Esophagus muscularis mucosa (tissue), 4 donors: ENCODE results near the gene ENO3. TPM values are rescaled to one million over a fixed set of nuclear protein-coding genes. Genes with fewer than 3 reads are reported as not detected.

ENCODE experiments used
- DNase-seq: peaks from one replicate; pipeline ENCODE4 v3.0.0-alpha.2; 2017; ENCODE audit errors: extremely low spot score
- H3K27ac ChIP-seq, 4 donors: fragments of 200-600 bp; sonication (generic); replicated peaks in 1 of 4; 1 replicate in 3 of 4; 2 replicates in 1 of 4; pipeline ENCODE4 v1.5.1; 2016 to 2019; ENCODE audit warnings: mild to moderate bottlenecking in 1 of 4
- H3K27me3 ChIP-seq, 4 donors: fragments of 200-600 bp; sonication (generic); one replicate each; pipeline versions ENCODE4 v1.5.1 to v1.6.0; 2016 to 2019
- H3K36me3 ChIP-seq, 4 donors: fragments of 200-600 bp; sonication (generic); one replicate each; pipeline ENCODE4 v1.5.1; 2016 to 2019
- H3K4me1 ChIP-seq, 4 donors: fragments of 200-600 bp; sonication (generic); one replicate each; pipeline ENCODE4 v1.5.1; 2016 to 2019
- H3K4me3 ChIP-seq, 4 donors: fragments of 200-600 bp; sonication (generic); 1 replicate in 2 of 4; 2 replicates in 2 of 4; pipeline ENCODE4 v1.5.1; 2016 to 2019; ENCODE audit warnings: mild to moderate bottlenecking in 4 of 4, moderate library complexity in 1 of 4
- H3K9me3 ChIP-seq, 4 donors: fragments of 200-600 bp; sonication (generic); 1 replicate in 3 of 4; 2 replicates in 1 of 4; pipeline ENCODE4 v1.5.1; 2016 to 2019
- EP300 ChIP-seq: sonication (generic); formaldehyde crosslinking; IDR thresholded peaks from one replicate; pipeline ENCODE4 v1.6.1; 2017; ENCODE audit warnings: antibody characterized with exemption
- POLR2A ChIP-seq: fragments of 450-650 bp; IDR thresholded peaks from one replicate; pipeline ENCODE4 v1.6.1; 2017; ENCODE audit warnings: antibody characterized with exemption, moderate library complexity, mild to moderate bottlenecking, low read depth
- POLR2AphosphoS5 ChIP-seq, 2 donors: sonication (generic); formaldehyde crosslinking; IDR thresholded peaks; one replicate each; pipeline ENCODE4 v1.6.1; 2017; ENCODE audit warnings: antibody characterized with exemption in 2 of 2
- WGBS: methylation state at CpG from one replicate; pipeline ENCODE4 v1.1.5; 2018; 5-methylcytosine and 5-hydroxymethylcytosine counted together
- intact Hi-C: fragments of 100-400 bp; cut with DNase I; formaldehyde crosslinking; loops from one replicate; pipeline ENCODE4 v1.15.1; 2023
- total RNA-seq, 4 donors: library from RNA; depleted of rRNA; stranded (reverse); fragments of >200 nt; gene quantifications; one replicate each; pipeline versions ENCODE4 v1.1.0 to v1.2.1, GENCODE V29; 2016
- TF ChIP-seq, protein P1 (sequence below), 3 experiments: fragments of 200-600 bp in 2 of 3; fragments of 450-650 bp in 1 of 3; sonication (generic) in 2 of 3; IDR thresholded peaks; one replicate each; pipeline ENCODE4 v1.5.1; 2017 to 2019; ENCODE audit warnings: antibody characterized with exemption in 3 of 3, mild to moderate bottlenecking in 2 of 3, moderate library complexity in 1 of 3

Gene ENO3
- total RNA-seq, 4 donors from 2014 or later: 1.2 to 7.2 (median 2.1) TPM

DNA sequence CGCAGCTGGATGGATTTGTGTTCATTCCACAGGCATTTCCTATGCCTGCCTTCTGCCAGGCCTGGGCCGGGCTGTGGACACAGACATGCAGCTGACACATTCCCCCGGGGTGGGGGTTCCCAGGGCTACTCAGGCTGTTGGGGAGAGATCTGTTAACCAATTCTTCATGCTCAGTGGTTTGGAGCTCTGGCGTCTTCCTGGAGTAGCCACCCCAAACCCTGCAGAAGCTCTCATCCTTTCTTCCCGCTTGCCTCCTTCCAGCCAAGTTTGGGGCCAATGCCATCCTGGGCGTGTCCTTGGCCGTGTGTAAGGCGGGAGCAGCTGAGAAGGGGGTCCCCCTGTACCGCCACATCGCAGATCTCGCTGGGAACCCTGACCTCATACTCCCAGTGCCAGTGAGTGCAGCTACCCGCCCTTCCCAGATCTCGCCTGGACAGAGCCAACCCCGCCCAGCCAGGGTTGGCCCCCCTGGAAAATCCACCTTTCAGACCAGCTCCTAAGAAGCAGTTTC lies 2.6 kb downstream of the ENO3 start:
- H3K36me3 ChIP-seq: peaks cover 0 to 15% (median 7%) of the 10 kb centered on the region in 4 donors
- no peak for DNase-seq
- intact Hi-C loops: no loop called here
- no peak overlapping the region for H3K4me3 ChIP-seq
- peaks cover 19 to 36% (median 29%) of the 10 kb centered on the region in 4 donors for H3K4me1 ChIP-seq
- no peak overlapping the region for H3K27ac ChIP-seq
- H3K9me3 ChIP-seq: no peaks in the 10 kb centered on the region
- no peaks in the 10 kb centered on the region for H3K27me3 ChIP-seq
- 75% methylated on average over 14 of the region's 14 CpGs for WGBS
- TF ChIP-seq EP300 (no peak), POLR2AphosphoS5 (IDR thresholded peaks at IDR 0.05) (no peak), POLR2A (no peak)
- TF ChIP-seq, protein P1, sequence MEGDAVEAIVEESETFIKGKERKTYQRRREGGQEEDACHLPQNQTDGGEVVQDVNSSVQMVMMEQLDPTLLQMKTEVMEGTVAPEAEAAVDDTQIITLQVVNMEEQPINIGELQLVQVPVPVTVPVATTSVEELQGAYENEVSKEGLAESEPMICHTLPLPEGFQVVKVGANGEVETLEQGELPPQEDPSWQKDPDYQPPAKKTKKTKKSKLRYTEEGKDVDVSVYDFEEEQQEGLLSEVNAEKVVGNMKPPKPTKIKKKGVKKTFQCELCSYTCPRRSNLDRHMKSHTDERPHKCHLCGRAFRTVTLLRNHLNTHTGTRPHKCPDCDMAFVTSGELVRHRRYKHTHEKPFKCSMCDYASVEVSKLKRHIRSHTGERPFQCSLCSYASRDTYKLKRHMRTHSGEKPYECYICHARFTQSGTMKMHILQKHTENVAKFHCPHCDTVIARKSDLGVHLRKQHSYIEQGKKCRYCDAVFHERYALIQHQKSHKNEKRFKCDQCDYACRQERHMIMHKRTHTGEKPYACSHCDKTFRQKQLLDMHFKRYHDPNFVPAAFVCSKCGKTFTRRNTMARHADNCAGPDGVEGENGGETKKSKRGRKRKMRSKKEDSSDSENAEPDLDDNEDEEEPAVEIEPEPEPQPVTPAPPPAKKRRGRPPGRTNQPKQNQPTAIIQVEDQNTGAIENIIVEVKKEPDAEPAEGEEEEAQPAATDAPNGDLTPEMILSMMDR (IDR thresholded peaks at IDR 0.05): no peak

DNA sequence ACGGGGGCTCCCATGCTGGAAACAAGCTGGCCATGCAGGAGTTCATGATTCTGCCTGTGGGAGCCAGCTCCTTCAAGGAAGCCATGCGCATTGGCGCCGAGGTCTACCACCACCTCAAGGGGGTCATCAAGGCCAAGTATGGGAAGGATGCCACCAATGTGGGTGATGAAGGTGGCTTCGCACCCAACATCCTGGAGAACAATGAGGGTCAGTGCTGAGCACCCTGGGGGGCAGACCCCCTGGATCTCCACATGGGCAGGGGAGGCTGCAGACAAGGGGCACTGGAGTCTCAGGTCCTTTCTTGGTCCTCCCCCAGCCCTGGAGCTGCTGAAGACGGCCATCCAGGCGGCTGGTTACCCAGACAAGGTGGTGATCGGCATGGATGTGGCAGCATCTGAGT lies 4.2 kb downstream of the ENO3 start:
- Histone ChIP-seq H3K4me3 (no peak overlapping the region), H3K4me1 (peaks cover 14 to 21% (median 20%) of the 10 kb centered on the region in 4 donors), H3K27ac (no peak overlapping the region), H3K27me3 (no peaks in the 10 kb centered on the region), H3K9me3 (no peaks in the 10 kb centered on the region), H3K36me3 (peaks cover 12 to 31% (median 23%) of the 10 kb centered on the region in 4 donors)
- intact Hi-C loops: no loop called here
- TF ChIP-seq EP300: no peak
- TF ChIP-seq, protein P1 (IDR thresholded peaks at IDR 0.05): no peak
- TF ChIP-seq POLR2AphosphoS5 (IDR thresholded peaks at IDR 0.05): no peak
- no peak for TF ChIP-seq POLR2A
- WGBS: 92% methylated on average over 8 of the region's 8 CpGs
- no peak for DNase-seq

DNA sequence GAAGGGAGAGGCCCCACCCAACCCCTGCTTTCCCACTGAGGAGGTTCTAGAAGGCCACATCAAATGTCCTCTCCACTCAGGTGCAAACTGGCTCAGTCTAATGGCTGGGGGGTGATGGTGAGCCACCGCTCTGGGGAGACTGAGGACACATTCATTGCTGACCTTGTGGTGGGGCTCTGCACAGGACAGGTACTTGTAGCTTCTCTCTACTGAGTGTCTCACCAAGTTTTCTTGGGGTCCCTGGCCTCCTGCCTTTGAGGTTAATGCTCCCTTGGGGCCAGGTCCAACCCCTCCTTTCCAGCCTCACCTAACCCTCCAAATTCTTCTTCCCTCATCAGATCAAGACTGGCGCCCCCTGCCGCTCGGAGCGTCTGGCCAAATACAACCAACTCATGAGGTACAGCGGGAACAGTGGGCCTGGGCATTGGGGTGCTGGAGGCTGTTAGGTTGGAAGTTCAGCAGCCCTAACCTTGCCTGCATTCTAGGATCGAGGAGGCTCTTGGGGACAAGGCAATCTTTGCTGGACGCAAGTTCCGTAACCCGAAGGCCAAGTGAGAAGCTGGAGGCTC lies 5.7 kb downstream of the ENO3 start:
- 56% methylated on average over 6 of the region's 10 CpGs for WGBS
- DNase-seq: no peak

DNA sequence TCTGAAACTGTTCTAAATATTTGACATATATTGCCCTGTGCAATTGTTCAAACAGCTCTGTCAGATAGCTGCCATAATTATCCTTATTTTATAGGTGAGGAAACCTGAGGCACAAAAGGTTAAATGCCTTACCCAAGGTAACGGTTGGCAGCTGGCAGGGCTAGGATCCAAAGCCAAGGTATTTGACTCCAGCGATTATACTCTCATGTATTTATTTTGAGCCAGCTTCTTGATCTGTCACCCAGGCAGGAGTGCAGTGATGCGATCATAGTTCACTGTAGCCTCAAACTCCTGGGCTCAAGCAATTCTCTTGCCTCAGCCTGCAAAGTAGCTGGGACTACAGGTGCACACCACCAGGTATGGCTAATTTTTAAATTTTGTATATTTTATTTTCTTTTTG lies 7.2 kb downstream of the ENO3 start:
- no peak overlapping the region for H3K4me3 ChIP-seq
- H3K27me3 ChIP-seq: no peaks in the 10 kb centered on the region
- intact Hi-C loops: no loop called here
- no peak for DNase-seq
- 57% methylated on average over 3 of the region's 3 CpGs for WGBS
- peaks cover 15 to 45% (median 37%) of the 10 kb centered on the region in 4 donors for H3K36me3 ChIP-seq
- H3K9me3 ChIP-seq: no peaks in the 10 kb centered on the region
- TF ChIP-seq, protein P1 (IDR thresholded peaks at IDR 0.05): no peak
- no peak for TF ChIP-seq EP300
- no peak for TF ChIP-seq POLR2A
- no peak overlapping the region for H3K27ac ChIP-seq
- no peaks in the 10 kb centered on the region for H3K4me1 ChIP-seq

More for the DNA sequence above, 5.7 kb downstream of the ENO3 start:
- intact Hi-C loops: no loop called here
- H3K4me3 ChIP-seq: no peak overlapping the region
- no peaks in the 10 kb centered on the region for H3K9me3 ChIP-seq
- H3K36me3 ChIP-seq: peaks cover 15 to 45% (median 34%) of the 10 kb centered on the region in 4 donors
- no peaks in the 10 kb centered on the region for H3K27me3 ChIP-seq
- H3K27ac ChIP-seq: no peak overlapping the region
- TF ChIP-seq, protein P1 (IDR thresholded peaks at IDR 0.05): peak in 1 of 3 experiments; percentile 15
- TF ChIP-seq EP300: no peak
- H3K4me1 ChIP-seq: peaks cover 0 to 6% (median 5%) of the 10 kb centered on the region in 4 donors
